ENCODE data around the gene ABHD16B. TPM values are rescaled to one million over a fixed set of nuclear protein-coding genes. Genes with fewer than 3 reads are reported as not detected.
"Not testable (repeated sequence)": the region's sequence is repeated elsewhere in the genome, so short reads cannot be mapped to it uniquely, and the experiment has no call there.

Gene ABHD16B
- total RNA-seq, 1 donor from 2014 or later: not detected

GRCh38 chr20:63864545-63864977 lies 3.3 kb downstream of the ABHD16B start:
- intact Hi-C loops (cut with DNase I): loop anchor here (10.0 kb wide), 1 partner anchor 330 kb away; the partner anchor contains the start of gene PTK6
- no peak for ATAC-seq
- no peak for DNase-seq (ENCODE audit: low spot score)

GRCh38 chr20:63864978-63865640 lies 3.8 kb downstream of the ABHD16B start, which contains the start of gene TPD52L2:
TPD52L2 (plus strand) TSS chr20:63865270; CDS start chr20:63865366, 96 bp downstream.
- intact Hi-C loops (cut with DNase I): loop anchor here (10.0 kb wide), 1 partner anchor 330 kb away; the partner anchor contains the start of gene PTK6
- peak; percentile 99 for DNase-seq (ENCODE audit: low spot score)
- peak; percentile 97 for ATAC-seq

GRCh38 chr20:63867042-63867441 lies 5.7 kb downstream of the ABHD16B start:
- intact Hi-C loops (cut with DNase I): loop anchor here (10.0 kb wide), 1 partner anchor 332 kb away; the partner anchor contains the start of gene PTK6
- not testable (repeated sequence) for DNase-seq (ENCODE audit: low spot score); ATAC-seq

DNA sequence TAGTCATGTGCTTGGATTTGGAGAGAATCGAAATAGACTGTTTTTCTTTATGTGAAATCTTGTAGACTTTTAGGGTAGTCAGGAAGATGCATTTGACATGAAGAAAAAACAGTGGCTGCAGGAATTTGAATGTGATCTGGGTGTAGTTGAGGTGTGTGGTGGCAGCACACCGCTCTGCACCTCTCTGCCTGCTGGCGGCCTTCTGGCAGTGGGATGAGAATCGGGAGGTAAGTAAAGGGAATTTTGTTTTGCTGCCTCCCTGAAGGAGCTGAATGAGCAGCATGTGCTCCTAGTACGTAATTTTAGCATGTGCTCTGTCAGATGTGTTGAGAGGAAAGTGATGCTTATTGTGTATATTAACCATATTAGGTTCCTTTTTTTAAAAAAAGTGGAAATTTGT lies 7.0 kb downstream of the ABHD16B start:
- ATAC-seq (no peak), DNase-seq (ENCODE audit: low spot score) (no peak)
- intact Hi-C loops (cut with DNase I): loop anchor here (10.0 kb wide), 1 partner anchor 333 kb away; the partner anchor contains the start of gene PTK6

GRCh38 chr20:63873477-63873971 lies 12.2 kb downstream of the ABHD16B start:
- intact Hi-C loops (cut with DNase I): no loop called here
- ATAC-seq (peak; percentile 83), DNase-seq (ENCODE audit: low spot score) (no peak)

- intact Hi-C loops (cut with DNase I); DNase-seq (ENCODE audit: low spot score); ATAC-seq: not testable (repeated sequence)
These were observed 12.9 kb downstream of the ABHD16B start for GRCh38 chr20:63874241-63874640.

DNA sequence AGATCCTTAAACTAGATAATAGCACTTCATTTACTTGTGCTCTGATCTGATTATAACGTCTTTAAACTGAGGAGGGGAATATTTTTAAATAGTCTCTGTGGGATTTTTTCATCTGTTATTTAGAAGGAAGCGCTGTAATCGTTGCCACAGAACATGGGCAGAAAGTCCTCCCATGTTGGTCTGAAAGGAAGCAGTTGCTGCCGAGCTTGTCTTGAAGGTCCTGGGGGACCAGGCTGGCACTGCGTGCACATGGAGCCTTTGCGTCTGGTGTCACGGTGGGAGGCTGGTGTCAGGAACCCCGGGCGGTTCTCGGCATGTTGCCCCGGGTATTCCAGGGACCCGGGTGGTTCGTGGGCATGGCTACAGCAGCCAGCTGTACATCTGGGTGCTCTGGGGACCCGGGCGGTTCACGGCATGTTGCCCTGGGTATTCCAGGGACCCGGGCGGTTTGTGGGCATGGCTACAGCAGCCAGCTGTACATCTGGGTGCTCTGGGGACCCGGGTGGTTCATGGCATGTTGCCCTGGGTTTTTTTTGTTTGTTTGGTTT lies 15.3 kb downstream of the ABHD16B start:
- ATAC-seq: no peak
- intact Hi-C loops (cut with DNase I): no loop called here
- DNase-seq (ENCODE audit: low spot score): no peak

DNA sequence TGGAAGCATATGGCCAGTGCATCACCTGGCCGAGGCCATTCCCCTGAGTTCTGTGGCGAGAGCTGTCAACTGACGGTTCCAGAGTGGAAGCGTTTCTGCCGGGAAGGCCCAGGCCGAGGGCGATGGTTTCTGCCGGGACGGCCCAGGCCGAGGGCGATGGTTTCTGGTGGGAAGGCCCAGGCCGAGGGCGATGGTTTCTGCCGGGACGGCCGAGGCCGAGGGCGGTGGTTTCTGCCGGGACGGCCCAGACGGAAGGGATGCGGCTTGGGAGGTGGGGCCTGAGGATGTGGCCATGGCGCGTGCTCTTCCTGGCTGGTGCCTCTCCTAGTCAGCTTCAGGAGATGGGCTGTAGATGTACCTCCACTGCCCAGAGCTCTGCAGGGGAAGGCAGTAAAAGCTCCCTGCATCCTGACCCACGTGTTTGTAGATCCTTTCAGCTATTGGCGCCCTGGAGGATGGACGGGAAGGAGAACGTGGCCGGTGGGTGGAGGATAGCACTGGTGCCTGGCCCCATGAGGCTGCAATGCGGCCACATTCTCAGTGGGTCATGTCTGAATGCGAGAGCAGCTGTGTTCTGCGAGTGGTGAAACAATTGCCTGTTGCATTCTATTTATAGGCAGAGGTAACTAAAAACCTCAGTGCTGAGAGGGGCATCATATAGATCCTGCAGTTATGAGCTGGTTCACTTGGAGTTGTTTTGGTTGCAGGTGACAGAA lies 16.6 kb downstream of the ABHD16B start:
- intact Hi-C loops (cut with DNase I): no loop called here
- ATAC-seq (no peak), DNase-seq (ENCODE audit: low spot score) (no peak)

DNA sequence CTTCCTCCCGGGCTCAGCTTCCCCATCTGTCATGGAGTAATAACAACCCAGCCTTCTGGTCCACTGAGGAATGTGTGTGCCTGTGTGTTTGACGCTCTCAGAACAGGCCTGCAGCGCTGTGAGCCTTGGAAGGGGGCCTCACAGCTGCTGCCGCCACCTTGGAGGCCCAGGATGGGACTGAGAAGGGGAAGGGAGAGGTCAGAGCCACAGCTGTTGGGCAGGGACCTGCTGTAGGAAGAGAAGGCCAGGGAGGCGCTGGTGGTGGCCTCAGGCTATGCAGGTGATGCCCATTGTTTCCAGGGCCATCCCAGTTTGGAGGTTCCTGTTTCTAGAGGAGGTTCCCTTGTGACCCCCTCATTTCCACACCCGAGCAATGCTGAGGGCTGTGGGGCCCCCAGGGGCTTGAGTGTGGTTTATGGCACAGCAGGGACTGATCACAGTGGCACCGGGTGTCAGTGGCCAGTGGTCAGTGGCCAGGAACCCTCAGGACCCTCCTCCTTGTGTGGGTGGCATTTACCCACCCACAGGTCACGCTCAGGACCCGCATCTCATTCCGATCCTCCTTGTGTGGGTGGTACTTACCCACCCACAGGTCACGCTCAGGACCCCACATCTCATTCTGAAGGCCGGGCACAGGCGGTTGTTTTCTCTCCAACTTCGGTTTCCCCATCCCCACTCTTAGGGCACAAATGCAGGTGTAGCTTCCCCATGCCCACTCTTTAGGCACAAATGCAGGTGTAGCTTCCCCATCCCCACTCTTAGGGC lies 17.8 kb downstream of the ABHD16B start:
- intact Hi-C loops (cut with DNase I): no loop called here
- ATAC-seq (no peak), DNase-seq (ENCODE audit: low spot score) (no peak)

DNA sequence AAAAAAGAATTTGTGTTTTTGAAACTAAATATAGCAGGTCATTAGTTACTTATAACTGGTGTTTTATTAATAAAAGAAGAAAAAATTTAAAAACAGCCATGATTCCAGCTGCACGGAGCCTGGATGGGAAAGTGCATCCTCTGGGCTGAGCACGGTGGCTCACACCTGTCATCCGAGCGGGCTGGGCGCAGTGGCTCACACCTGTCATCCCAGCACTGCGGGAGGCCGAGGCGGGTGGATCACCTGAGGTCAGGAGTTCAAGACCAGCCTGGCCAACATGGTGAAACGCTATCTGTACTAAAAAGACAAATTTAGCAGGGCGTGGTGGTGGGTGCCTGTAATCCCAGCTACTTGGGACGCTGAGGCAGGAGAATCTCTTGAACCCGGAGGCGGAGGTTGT lies 19.6 kb downstream of the ABHD16B start:
- intact Hi-C loops (cut with DNase I); ATAC-seq; DNase-seq (ENCODE audit: low spot score): not testable (repeated sequence)

GRCh38 chr20:63881451-63882226 lies 20.3 kb downstream of the ABHD16B start:
- intact Hi-C loops (cut with DNase I): no loop called here
- DNase-seq (ENCODE audit: low spot score) (no peak), ATAC-seq (no peak)

DNA sequence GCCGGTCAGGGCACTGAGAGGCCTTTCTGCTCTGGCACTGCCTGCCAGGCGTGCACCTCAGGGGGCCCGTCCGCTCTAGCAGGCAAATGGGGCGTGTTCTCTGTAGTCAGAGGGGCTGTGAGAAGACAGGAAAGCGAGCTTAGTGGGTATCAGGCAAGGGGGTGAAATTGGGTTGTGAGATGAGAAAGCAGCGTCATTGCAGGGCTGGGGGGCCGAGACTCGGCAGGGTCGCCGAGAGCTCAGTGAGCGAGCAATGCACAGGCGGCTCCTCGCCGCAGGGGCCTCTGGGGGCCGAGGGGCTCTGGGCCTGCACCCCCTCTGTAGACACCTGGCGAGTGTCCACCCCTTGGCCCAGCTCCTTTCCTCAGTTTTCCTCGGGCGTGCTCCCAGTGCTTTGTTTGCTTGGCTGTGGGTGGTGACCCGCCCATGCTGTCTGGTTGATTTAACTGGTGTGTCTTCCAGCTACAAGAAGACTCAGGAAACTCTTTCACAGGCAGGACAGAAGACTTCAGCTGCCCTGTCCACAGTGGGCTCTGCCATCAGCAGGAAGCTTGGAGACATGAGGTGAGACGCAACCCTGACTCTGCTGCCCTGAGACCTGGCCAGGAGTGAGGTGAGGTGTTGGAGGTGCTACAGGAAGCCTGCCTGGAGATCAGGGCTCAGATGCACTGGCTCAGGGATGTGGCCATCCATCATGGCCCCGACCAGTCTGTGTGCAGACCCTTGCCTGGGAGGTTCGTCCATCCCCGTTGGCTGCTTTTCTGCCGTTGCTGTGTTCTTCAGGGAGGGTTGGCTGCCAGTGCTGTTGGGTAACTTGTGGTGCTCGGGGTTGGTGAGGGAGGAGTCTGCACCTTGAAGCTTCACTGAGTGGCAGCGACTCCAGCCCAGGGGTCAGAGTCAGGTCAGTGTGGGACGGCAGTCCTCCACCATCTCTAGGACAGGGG lies 21.2 kb downstream of the ABHD16B start:
- intact Hi-C loops (cut with DNase I): no loop called here
- no peak for DNase-seq (ENCODE audit: low spot score)
- no peak for ATAC-seq

GRCh38 chr20:63883201-63883593 lies 21.9 kb downstream of the ABHD16B start:
- ATAC-seq (no peak), DNase-seq (ENCODE audit: low spot score) (no peak)
- intact Hi-C loops (cut with DNase I): no loop called here

DNA sequence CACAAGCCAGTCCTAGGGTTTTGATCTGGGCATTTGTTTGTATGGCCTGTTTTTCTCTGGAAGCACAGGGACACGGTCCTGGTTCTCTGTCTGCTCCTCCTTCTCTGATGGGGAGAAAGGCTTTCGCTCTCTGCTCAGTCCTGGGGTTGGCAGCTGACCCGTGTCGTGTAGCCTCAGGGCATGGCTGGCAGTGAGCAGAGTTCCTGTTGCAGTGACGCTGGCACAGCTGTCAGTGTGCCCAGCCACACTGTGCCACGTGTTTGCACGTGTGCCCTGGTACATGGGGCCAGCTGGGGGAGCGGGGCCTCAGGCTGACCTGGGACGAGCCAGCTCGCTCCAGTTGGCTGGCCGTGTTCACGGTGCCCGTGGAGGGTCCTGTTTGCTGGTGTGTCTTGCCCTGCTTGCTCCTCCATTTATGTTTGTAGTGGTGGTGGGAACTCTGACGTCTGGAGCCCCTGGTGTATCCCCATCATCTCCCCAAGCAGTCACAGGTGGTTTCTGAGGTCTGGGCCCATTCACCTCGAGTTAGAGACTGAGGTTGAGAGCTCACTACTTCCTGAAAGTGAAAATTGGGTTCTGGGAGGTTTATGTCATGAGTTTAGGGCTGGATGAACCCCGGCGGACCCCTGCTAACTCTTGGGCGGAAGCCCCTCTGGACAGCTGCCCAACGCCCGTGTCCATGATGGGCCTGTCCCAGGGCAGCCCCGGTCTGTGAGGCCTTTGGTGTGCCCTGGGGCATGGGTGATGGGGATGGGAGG lies 23.4 kb downstream of the ABHD16B start:
- ATAC-seq (peak; percentile 18), DNase-seq (ENCODE audit: low spot score) (no peak)
- intact Hi-C loops (cut with DNase I): no loop called here

DNA sequence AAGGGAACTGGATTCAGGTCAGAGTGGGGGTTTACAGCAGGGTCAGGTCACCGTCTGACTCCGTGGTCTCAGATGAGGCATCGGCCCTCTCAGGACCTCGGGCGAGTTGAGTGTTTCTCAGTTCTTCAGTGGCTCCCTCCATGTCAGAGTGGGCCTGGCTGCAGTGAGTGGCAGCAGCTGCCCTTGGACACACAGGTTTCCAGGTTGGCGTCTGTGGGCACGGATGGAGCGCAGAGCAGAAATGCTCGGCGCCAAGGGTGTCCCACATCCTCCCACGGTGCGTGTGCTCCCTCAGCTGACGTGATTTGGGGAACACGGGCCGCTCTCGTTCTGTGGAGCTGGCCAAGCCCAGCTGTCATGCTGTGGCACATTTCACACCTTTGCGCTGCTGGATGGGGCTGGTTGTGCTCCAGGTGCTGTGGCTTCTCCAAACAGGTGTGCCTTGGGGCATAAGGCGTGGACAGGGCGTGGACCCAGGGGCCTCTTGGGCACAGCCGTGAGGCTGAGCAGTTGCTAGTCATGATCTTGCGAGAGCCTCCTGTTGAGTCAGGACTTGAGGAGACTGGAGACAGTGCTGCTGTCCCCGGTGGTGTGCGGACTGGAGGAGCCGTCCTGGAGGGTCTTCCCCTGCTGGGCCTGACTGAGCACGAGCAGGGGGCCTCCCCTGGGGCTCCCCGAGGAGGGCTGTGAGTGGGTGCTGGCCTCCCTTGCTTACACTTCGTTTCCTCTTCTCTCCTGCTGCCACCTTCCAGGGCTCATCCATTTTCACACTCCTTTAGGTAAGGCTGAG lies 24.2 kb downstream of the ABHD16B start:
- intact Hi-C loops (cut with DNase I): no loop called here
- ATAC-seq: no peak
- no peak for DNase-seq (ENCODE audit: low spot score)

DNA sequence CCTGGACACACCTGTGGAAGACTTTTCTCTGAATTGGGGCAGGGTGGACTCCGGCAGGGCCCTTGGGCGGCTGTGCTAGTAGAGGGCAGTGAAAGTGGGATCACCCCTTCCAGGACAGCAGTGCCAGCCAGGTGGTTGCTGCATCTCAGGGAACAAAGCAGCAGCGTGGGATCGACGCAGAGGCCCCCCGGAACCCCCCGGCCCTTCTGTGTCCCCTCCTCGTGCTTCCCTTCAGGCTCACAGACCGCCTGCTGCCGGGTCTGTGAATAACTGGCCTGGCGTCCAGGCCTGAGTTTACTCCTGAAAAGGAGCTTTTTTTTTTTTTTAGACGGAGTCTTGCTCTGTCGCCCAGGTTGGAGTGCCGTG lies 24.7 kb downstream of the ABHD16B start:
- intact Hi-C loops (cut with DNase I): no loop called here
- no peak for ATAC-seq

More for the DNA sequence above, 24.7 kb downstream of the ABHD16B start:
- DNase-seq (ENCODE audit: low spot score): no peak

Data from sciatic nerve (tissue), 2 donors.